Activated T-cell treated with anti-CD3 and anti-CD28 coated beads, Interleukin-2, amount 50 U/mL, for 72 hours (primary cell): ENCODE results near the gene PI3. TPM values are rescaled to one million over a fixed set of nuclear protein-coding genes. Genes with fewer than 3 reads are reported as not detected.

Experiments
- ATAC-seq, 2 donors: fragments of 150-1000 bp; cut with Tn5 transposase; replicated peaks in 1 of 2; 2 replicates each; pipeline ENCODE4 v1.10.0; 2021; ENCODE audit warnings: moderate library complexity in 2 of 2, mild to moderate bottlenecking in 1 of 2
- DNase-seq, 2 donors: peaks; one replicate each; pipeline ENCODE4 v3.0.0; 2021 to 2022; ENCODE audit warnings: mixed read lengths in 1 of 2
- H3K27ac Mint-ChIP-seq: one replicate; pipeline ENCODE4 v1.8.0; 2022; ENCODE audit warnings: mild to moderate bottlenecking, moderate library complexity, mixed read lengths
- H3K27me3 Mint-ChIP-seq: one replicate; pipeline ENCODE4 v1.8.0; 2022; ENCODE audit warnings: low read depth, mixed read lengths
- H3K36me3 Mint-ChIP-seq, 2 donors: one replicate each; pipeline ENCODE4 v1.8.0; 2022; ENCODE audit warnings: mixed read lengths in 2 of 2, mild to moderate bottlenecking in 1 of 2; ENCODE audit not compliant: insufficient read depth in 2 of 2
- H3K4me1 Mint-ChIP-seq: one replicate; pipeline ENCODE4 v1.8.0; 2022; ENCODE audit warnings: low read depth, mixed read lengths
- H3K4me3 Mint-ChIP-seq, 2 donors: one replicate each; pipeline ENCODE4 v1.8.0; 2022; ENCODE audit warnings: mild to moderate bottlenecking in 2 of 2, mixed read lengths in 2 of 2, moderate library complexity in 2 of 2
- H3K9me3 Mint-ChIP-seq, 2 donors: one replicate each; pipeline ENCODE4 v1.8.0; 2022; ENCODE audit warnings: mixed read lengths in 2 of 2
- total RNA-seq, 2 donors: library from RNA; stranded (reverse); gene quantifications; one replicate each; pipeline ENCODE4 v1.2.3, GENCODE V29; 2022

Gene PI3
- total RNA-seq, 2 donors from 2014 or later: not detected

DNA sequence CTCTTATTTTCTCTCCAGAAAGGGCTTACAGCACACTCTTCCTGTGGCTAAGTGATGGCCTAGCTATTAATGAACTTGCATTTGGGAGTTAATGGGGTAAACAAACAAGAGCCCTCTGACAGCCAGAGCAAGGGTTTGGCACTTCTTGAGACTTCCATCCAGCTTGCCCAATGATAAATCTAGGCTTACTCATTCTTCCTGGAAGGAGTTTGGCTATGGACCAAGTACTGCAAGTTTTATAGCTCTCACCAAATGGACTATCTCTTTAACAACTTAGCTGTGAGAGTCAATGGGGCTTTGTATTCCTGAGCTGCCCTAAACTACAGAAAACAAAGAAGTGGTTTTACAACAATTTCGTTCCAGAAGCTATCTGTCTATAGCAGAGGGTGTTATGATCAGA is 16.7 kb upstream of the PI3 start:
- Mint-ChIP-seq H3K9me3 (peaks cover 6 to 14% of the 10 kb centered on the region in 2 donors), H3K4me3 (no peak overlapping the region), H3K4me1 (no peaks in the 10 kb centered on the region), H3K27me3 (peaks cover 55% of the 10 kb centered on the region), H3K36me3 (peaks cover 6 to 12% of the 10 kb centered on the region in 2 donors), H3K27ac (no peak overlapping the region)
- DNase-seq (no peak), ATAC-seq (no peak)

DNA sequence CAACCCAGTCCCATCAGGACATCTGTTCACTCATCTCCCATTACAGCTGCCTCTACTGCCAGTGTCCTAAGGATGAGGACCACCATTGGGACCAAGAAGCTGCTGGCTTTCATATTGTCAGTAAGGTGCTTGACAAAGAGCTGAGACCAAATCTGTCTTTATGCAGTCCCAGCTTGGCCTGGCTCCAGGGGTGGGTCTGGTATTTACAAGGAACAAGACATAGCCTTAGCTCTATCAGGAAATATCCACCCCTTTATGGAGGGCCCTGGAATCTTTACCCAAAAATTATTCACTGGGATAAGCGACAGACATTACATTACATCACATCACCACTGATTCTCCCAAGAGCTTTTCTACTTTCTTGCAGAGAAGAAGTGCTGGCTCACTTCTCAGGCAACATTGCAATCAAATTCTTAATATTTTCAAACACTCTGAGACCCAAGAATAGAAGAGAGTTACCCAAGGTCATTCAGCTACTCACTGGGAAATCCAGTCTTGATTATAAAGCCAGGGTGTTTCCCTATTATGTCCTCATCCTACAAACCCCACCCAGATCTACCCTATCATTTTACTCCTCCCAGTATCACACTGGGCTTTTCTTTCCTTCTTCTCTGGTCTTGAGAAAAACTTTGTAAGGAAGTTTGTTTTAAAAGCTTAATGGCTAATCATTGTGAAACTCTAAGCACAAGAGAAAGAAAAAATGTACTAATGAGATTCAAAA is 11.5 kb upstream of the PI3 start:
- Mint-ChIP-seq H3K36me3 (peaks cover 7 to 14% of the 10 kb centered on the region in 2 donors), H3K4me3 (no peak overlapping the region), H3K9me3 (peaks cover 10 to 13% of the 10 kb centered on the region in 2 donors), H3K27ac (no peak overlapping the region), H3K27me3 (peaks cover 49% of the 10 kb centered on the region), H3K4me1 (no peaks in the 10 kb centered on the region)
- no peak for ATAC-seq
- no peak for DNase-seq

DNA sequence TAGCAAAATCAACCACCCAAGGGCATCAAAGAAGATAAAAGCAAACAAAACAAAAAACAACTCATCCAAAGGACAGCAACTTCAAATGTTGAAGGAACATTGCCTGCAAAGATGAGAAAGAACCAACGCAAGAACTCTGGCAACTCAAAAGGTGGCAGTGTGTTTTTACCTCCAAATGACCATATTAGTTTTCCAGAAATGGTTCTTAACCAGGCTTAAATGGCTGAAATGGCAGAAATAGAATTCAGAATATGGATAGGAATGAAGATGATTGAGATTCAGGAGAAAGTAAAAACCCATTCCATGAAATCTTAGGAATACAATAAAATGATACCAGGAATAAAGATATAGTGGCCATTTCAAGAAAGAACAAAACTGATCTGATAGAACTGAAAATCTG is 9.8 kb upstream of the PI3 start:
- ATAC-seq (no peak), DNase-seq (no peak)
- H3K36me3 Mint-ChIP-seq: peaks cover 2 to 6% of the 10 kb centered on the region in 2 donors
- no peak overlapping the region for H3K4me3 Mint-ChIP-seq
- H3K27ac Mint-ChIP-seq: no peak overlapping the region
- H3K9me3 Mint-ChIP-seq: peaks cover 5% of the 10 kb centered on the region in 2 donors
- H3K4me1 Mint-ChIP-seq: no peaks in the 10 kb centered on the region
- peaks cover 46% of the 10 kb centered on the region for H3K27me3 Mint-ChIP-seq

DNA sequence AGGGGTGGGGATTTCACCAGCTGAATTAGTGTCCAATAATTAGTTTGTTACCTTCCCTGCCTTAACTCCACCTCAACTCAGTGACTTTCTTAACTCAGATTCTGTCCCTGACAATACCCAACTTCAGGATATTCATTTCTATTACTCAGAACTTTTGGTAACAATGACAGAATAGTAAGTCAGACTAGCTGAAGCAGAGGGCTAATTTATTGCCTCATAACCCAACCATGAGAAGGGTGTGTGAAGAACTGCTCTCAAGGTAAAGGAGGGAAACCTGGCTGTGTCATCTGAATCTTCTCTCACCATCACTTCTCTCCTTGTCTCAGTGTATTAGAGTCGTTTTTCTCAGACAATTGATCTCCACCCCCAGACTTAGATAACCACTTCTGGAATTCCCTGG is 1.2 kb upstream of the PI3 start:
- H3K4me3 Mint-ChIP-seq: no peak overlapping the region
- DNase-seq (no peak), ATAC-seq (no peak)
- H3K36me3 Mint-ChIP-seq: no peaks in the 10 kb centered on the region
- H3K27me3 Mint-ChIP-seq: peaks cover 7% of the 10 kb centered on the region
- H3K9me3 Mint-ChIP-seq: no peaks in the 10 kb centered on the region
- H3K4me1 Mint-ChIP-seq: no peaks in the 10 kb centered on the region
- no peak overlapping the region for H3K27ac Mint-ChIP-seq

DNA sequence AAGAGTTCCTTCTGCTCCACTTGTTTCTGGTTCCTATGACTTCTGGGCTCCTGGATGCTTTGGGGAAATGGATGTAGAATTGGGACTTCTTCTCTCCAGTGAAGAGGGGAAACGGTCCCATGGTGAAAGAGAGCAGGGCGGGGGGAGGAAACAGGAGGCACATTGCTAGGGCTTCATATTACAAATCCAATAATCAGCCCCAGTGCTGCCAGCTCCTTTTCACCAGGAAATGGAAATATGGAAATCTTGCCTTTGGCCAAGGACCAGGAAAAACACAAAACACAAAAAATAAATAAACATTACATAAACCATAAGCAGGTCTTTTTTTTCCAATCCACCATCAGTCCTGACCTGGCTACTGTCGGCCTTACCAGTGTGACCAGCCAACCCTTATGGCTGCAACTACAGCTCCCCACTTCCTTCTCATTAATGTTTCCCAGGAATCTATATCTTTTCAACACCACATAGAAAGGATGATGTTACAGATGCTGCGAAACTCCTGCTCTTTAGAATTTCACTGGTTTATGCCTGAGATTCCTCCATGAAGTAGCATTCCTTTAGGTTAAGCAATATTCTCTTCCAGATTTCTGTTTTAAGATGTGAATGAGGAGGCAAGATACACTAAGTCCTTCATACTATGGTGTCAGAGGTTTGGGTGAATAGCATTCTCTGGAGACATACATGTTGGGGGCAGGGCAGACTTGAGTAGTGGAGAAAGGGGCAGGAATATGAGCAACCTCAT is 2.0 kb downstream of the PI3 start:
- ATAC-seq (no peak), DNase-seq (no peak)
- H3K4me3 Mint-ChIP-seq: no peak overlapping the region
- no peak overlapping the region for H3K27ac Mint-ChIP-seq
- no peaks in the 10 kb centered on the region for H3K9me3 Mint-ChIP-seq
- peaks cover 7% of the 10 kb centered on the region for H3K27me3 Mint-ChIP-seq
- H3K36me3 Mint-ChIP-seq: no peaks in the 10 kb centered on the region
- peaks cover 4% of the 10 kb centered on the region for H3K4me1 Mint-ChIP-seq

DNA sequence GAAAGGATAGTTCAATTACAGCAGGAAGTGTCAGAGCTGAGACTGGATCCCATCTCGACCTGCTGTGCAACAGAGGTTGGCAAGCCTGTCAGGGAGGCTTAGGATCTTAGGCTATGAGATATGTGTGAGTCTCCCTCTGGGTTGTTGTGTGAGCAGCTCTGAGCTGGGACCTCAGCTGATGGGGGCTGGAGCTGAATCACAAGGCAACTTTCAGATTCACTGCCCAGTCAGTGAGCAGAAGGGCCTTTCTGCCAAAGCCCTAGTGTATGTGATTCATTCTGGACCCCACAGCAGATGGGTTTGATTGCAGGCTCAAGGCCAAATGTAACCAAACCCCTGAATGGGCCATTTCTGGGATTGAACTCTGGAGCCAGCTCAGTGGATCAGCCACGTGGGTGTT is 4.5 kb downstream of the PI3 start:
- Mint-ChIP-seq H3K4me1 (peaks cover 4% of the 10 kb centered on the region), H3K36me3 (no peaks in the 10 kb centered on the region), H3K9me3 (no peaks in the 10 kb centered on the region), H3K27ac (no peak overlapping the region), H3K4me3 (no peak overlapping the region), H3K27me3 (peaks cover 2% of the 10 kb centered on the region)
- no peak for ATAC-seq
- DNase-seq: no peak

DNA sequence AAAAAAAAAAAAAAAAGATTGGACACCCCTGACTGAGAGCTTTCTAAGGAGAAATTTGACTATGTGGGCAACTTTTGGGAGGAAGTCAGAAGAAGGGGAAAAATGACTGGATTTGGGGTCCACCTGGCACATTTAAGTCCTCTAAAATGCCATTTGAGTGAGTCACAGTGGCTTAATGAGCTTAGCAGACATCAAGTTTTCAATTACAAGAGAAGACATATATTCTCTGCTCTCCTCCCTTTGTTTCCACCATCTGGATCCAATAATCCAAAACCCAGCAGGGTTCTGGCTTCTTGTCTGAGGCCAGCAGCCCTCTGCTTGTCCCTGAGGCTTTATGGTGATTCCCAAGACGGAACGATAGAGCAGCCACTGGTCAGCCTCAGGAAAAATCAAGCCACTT is 6.9 kb downstream of the PI3 start:
- H3K9me3 Mint-ChIP-seq: no peaks in the 10 kb centered on the region
- no peaks in the 10 kb centered on the region for H3K36me3 Mint-ChIP-seq
- no peak overlapping the region for H3K27ac Mint-ChIP-seq
- peaks cover 4% of the 10 kb centered on the region for H3K4me1 Mint-ChIP-seq
- ATAC-seq: no peak
- DNase-seq: no peak
- H3K27me3 Mint-ChIP-seq: peaks cover 8% of the 10 kb centered on the region
- H3K4me3 Mint-ChIP-seq: no peak overlapping the region

DNA sequence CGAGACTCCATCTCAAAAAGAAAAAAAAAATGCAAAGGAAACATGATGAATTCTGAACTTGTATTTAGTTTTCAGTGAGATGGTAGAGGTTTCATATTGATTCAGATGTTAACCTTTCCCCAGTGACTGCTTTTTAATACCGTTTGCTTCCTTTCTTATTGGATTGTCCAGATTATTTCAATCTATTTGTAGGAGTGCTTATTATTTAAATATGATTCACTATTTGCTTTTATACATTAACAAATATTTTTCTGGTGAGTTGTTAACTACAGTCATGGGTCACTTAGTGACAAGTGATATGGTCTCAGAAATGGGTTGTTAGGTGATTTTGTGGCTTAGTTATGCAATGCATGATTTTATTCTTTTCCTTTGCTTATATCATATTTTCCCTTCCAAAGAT is 8.4 kb downstream of the PI3 start:
- Mint-ChIP-seq H3K27ac (no peak overlapping the region), H3K4me1 (peaks cover 4% of the 10 kb centered on the region), H3K27me3 (peaks cover 8% of the 10 kb centered on the region), H3K4me3 (no peak overlapping the region), H3K9me3 (no peaks in the 10 kb centered on the region), H3K36me3 (no peaks in the 10 kb centered on the region)
- no peak for ATAC-seq
- DNase-seq: no peak

DNA sequence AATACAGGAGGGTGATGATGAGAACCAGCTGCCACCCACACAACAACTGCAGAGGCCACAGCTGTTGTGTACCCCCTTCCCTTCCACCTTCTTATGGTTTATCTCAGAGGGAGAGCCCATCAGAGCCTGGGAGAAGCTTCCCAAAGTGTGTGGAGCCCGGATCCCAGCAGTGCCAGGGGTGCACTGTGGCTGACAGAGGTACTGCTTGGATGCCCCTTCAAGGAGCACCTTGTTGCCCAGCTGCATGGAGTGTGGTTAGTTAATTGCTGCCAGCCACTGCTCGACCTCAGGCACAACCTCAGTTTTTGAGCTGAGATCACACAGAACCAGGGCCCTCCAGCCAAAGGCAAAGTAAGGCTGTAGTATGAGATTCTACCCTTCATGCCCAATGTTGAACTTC is 13.0 kb downstream of the PI3 start:
- no peak overlapping the region for H3K27ac Mint-ChIP-seq
- H3K9me3 Mint-ChIP-seq: no peaks in the 10 kb centered on the region
- H3K27me3 Mint-ChIP-seq: peaks cover 20% of the 10 kb centered on the region
- H3K36me3 Mint-ChIP-seq: no peaks in the 10 kb centered on the region
- DNase-seq (no peak), ATAC-seq (no peak)
- no peaks in the 10 kb centered on the region for H3K4me1 Mint-ChIP-seq
- no peak overlapping the region for H3K4me3 Mint-ChIP-seq

DNA sequence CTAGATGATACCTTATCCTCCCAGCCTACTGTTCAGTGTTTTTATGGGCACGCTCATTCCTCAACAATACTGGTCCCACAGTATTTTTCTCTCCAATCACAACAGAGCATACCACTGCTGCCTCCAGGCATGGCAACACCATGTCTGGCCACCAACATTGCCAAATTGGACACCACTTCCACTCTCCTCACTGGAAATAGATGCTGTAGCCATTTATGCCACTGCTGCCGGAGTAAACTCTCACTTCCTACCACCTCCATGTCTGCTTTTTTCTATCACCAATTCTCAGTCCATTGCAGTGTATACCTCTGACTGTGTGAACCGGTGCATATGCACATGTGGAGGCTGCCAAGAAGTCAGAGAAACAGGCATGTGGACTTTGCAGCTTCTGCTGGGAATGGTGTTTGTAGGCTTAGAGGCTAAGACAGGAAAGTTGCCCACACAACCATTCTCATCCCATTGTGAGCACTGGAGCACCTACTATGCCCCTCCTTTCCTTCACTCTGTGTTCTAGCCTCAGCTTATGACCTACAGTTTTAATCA is 14.4 kb downstream of the PI3 start:
- ATAC-seq (no peak), DNase-seq (no peak)
- Mint-ChIP-seq H3K4me1 (no peaks in the 10 kb centered on the region), H3K27me3 (peaks cover 22% of the 10 kb centered on the region), H3K36me3 (no peaks in the 10 kb centered on the region), H3K9me3 (no peaks in the 10 kb centered on the region), H3K27ac (no peak overlapping the region), H3K4me3 (no peak overlapping the region)

DNA sequence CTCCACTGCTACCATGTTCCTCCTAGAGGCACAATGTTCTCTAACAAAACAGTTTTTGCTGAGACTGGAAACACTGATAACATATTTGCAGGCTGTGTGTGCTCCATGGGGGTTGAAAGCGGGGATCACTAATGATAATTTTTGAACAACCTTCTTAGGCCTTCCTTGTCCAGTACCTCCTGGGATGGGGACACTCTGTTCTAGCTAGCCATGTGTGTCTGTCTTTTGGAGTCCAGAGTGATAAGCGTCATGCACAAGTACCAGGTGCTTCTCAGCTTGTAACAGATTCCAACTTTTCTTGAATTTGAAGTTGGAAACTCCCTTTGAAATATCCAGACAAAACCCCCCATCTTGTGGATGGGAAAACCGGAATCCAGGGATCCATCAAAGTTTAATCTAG is 15.2 kb downstream of the PI3 start:
- H3K4me3 Mint-ChIP-seq: no peak overlapping the region
- H3K27me3 Mint-ChIP-seq: peaks cover 22% of the 10 kb centered on the region
- DNase-seq (no peak), ATAC-seq (no peak)
- no peak overlapping the region for H3K27ac Mint-ChIP-seq
- H3K36me3 Mint-ChIP-seq: no peaks in the 10 kb centered on the region
- H3K9me3 Mint-ChIP-seq: no peaks in the 10 kb centered on the region
- no peaks in the 10 kb centered on the region for H3K4me1 Mint-ChIP-seq

DNA sequence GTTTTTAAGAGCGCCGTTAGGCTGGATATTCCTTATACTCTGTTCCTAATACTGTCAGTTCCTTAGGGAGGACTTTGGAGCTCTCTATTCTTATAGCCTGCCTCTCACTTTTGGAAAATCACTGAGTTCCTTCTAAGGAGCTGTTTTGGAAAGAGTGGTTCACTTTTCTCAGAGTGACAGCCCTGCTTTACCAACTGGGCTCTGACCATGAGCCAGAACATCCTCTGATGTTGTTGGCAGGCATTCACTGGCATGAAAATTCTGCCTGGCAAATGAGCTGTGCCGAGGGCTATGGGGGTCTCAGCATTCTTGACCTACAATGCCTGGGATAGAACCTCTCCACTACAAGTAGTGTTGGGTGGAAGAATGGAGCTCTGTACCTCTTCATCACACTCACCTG is 17.2 kb downstream of the PI3 start:
- no peak overlapping the region for H3K27ac Mint-ChIP-seq
- H3K9me3 Mint-ChIP-seq: no peaks in the 10 kb centered on the region
- ATAC-seq: no peak
- DNase-seq: no peak
- no peaks in the 10 kb centered on the region for H3K36me3 Mint-ChIP-seq
- no peak overlapping the region for H3K4me3 Mint-ChIP-seq
- no peaks in the 10 kb centered on the region for H3K4me1 Mint-ChIP-seq
- H3K27me3 Mint-ChIP-seq: peaks cover 25% of the 10 kb centered on the region

DNA sequence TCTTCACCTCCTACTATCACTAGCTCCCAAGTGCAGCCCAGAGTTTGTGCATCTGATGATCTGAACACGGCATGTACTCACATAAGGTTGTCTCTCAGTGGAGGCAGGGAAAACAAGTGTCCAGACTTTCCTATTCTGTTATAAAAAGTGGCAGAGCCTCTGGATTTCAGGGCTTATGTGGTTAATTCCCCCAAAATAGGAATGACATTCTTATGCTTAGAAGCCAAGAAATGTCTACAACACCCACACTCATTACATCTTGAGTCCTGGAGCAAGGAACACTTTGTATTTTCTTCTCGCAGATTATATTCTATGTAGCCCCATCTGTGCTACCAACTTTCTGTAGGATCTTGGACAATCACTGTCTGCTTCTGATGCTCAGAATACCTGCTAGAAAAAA is 18.6 kb downstream of the PI3 start:
- Mint-ChIP-seq H3K4me1 (no peaks in the 10 kb centered on the region), H3K36me3 (no peaks in the 10 kb centered on the region), H3K9me3 (no peaks in the 10 kb centered on the region), H3K27ac (no peak overlapping the region), H3K27me3 (peaks cover 37% of the 10 kb centered on the region), H3K4me3 (no peak overlapping the region)
- ATAC-seq (no peak), DNase-seq (no peak)
